B cell (primary cell): Measurements from ENCODE around the gene TMEM18. TPM values are rescaled to one million over a fixed set of nuclear protein-coding genes. Genes with fewer than 3 reads are reported as not detected.

ENCODE experiments used
- ATAC-seq: fragments of 200-7000 bp; cut with Tn5 transposase; one replicate; pipeline ENCODE4 v1.10.0; 2021; ENCODE audit warnings: low read depth, mild to moderate bottlenecking, moderate number of reproducible peaks, moderate library complexity
- CTCF ChIA-PET: fragments of 350-600 bp; sonication (Branson Sonifier 250); formaldehyde crosslinking; loops from one replicate; lab custom pipeline; 2021; ENCODE audit warnings: antibody characterized with exemption, inconsistent platforms; lab: Charles Lee
- POLR2A ChIA-PET: fragments of 350-600 bp; sonication (Branson Sonifier 250); formaldehyde crosslinking; loops from one replicate; lab custom pipeline; 2021; ENCODE audit warnings: antibody characterized with exemption; lab: Charles Lee
- DNase-seq: peaks from one replicate; pipeline ENCODE4 v3.0.0; 2013
- H2AFZ ChIP-seq: 2 replicates; pipeline ENCODE4 v1.6.1; 2012; ENCODE audit warnings: mild to moderate bottlenecking, low read depth, low read length; ENCODE audit not compliant: insufficient read depth, poor library complexity, severe bottlenecking
- H3K27ac ChIP-seq, 2 donors: 1 replicate in 1 of 2; 2 replicates in 1 of 2; pipeline ENCODE4 v1.5.1; 2012 to 2013; ENCODE audit warnings: low read length in 2 of 2, mild to moderate bottlenecking in 2 of 2, moderate library complexity in 1 of 2
- H3K27me3 ChIP-seq, 4 experiments: fragments of 200-600 bp in 1 of 4; sonication (generic) in 1 of 4; replicated peaks in 1 of 4; 1 replicate in 2 of 4; 2 replicates in 2 of 4; pipeline versions ENCODE4 v1.6.1 to v1.7.0; 2013 to 2016; ENCODE audit warnings: low read length in 3 of 4, mild to moderate bottlenecking in 2 of 4, mixed read lengths in 1 of 4, moderate library complexity in 1 of 4; ENCODE audit not compliant: insufficient read depth in 4 of 4, control insufficient read depth in 3 of 4; ENCODE audit errors: control extremely low read depth in 1 of 4
- H3K36me3 ChIP-seq, 2 experiments: replicated peaks in 1 of 2; 1 replicate in 1 of 2; 2 replicates in 1 of 2; pipeline versions ENCODE4 v1.6.1 to v1.7.1; 2013; ENCODE audit warnings: low read length in 1 of 2; ENCODE audit not compliant: insufficient read depth in 2 of 2, control insufficient read depth in 1 of 2; ENCODE audit errors: control extremely low read depth in 1 of 2, extremely low read depth in 1 of 2
- H3K4me1 ChIP-seq, 2 donors: fragments of 200-600 bp in 1 of 2; sonication (generic) in 1 of 2; 1 replicate in 1 of 2; 2 replicates in 1 of 2; pipeline versions ENCODE4 v1.5.1 to v1.6.1; 2013 to 2017; ENCODE audit warnings: low read length in 2 of 2; ENCODE audit not compliant: control insufficient read depth in 2 of 2, insufficient read depth in 2 of 2
- H3K4me2 ChIP-seq: replicated peaks from 2 replicates; pipeline ENCODE3; 2012; ENCODE audit warnings: mild to moderate bottlenecking, low read depth, low read length; ENCODE audit not compliant: poor library complexity, severe bottlenecking
- H3K4me3 ChIP-seq, 5 experiments: fragments of 200-600 bp in 1 of 5; sonication (generic) in 1 of 5; 1 replicate in 3 of 5; 2 replicates in 2 of 5; pipeline versions ENCODE4 v1.5.1 to v1.7.0; 2011 to 2016; ENCODE audit warnings: low read length in 4 of 5, mild to moderate bottlenecking in 4 of 5, low read depth in 2 of 5, control low read depth in 1 of 5, moderate library complexity in 1 of 5; ENCODE audit not compliant: insufficient read depth in 1 of 5; ENCODE audit errors: control extremely low read depth in 1 of 5, extremely low read depth in 1 of 5
- H3K79me2 ChIP-seq: fragments of 200-600 bp; sonication (generic); one replicate; pipeline ENCODE4 v1.6.0; 2016; ENCODE audit warnings: low read length; ENCODE audit not compliant: control insufficient read depth, insufficient read depth
- H3K9ac ChIP-seq: fragments of 200-600 bp; sonication (generic); 2 replicates; pipeline ENCODE4 v1.6.1; 2017; ENCODE audit warnings: mild to moderate bottlenecking, low read length, moderate library complexity
- H3K9me3 ChIP-seq, 3 donors: one replicate each; pipeline versions ENCODE4 v1.6.1 to v1.7.1; 2013; ENCODE audit warnings: low read length in 2 of 3; ENCODE audit not compliant: control insufficient read depth in 2 of 3, insufficient read depth in 1 of 3; ENCODE audit errors: control extremely low read depth in 1 of 3
- H4K20me1 ChIP-seq: 2 replicates; pipeline ENCODE4 v1.6.0; 2012; ENCODE audit warnings: mild to moderate bottlenecking, low read length; ENCODE audit not compliant: insufficient read depth, control insufficient read depth, poor library complexity, severe bottlenecking
- H3K27ac Mint-ChIP-seq: one replicate; pipeline ENCODE4 v1.8.0; 2021; ENCODE audit warnings: mixed read lengths
- H3K27me3 Mint-ChIP-seq: one replicate; pipeline ENCODE4 v1.8.0; 2021; ENCODE audit warnings: mixed read lengths
- H3K4me1 Mint-ChIP-seq: one replicate; pipeline ENCODE4 v1.8.0; 2021; ENCODE audit warnings: mixed read lengths
- H3K4me3 Mint-ChIP-seq: one replicate; pipeline ENCODE4 v1.8.0; 2021; ENCODE audit warnings: mixed read lengths
- H3K9me3 Mint-ChIP-seq: one replicate; pipeline ENCODE4 v1.8.0; 2022; ENCODE audit warnings: mixed read lengths; ENCODE audit not compliant: insufficient read depth
- CTCF ChIP-seq: fragments of 200-600 bp; IDR thresholded peaks from one replicate; pipeline ENCODE4 v1.8.0; 2022; ENCODE audit warnings: antibody characterized with exemption, mild to moderate bottlenecking
- EZH2 ChIP-seq: IDR thresholded peaks from 2 replicates; pipeline ENCODE4 v1.6.1; 2012; ENCODE audit warnings: borderline replicate concordance, low read depth, mild to moderate bottlenecking, moderate library complexity, low read length; ENCODE audit not compliant: insufficient read depth, poor library complexity, severe bottlenecking
- WGBS: methylation state at CpG from one replicate; pipeline ENCODE4 v1.1.5; 2013; ENCODE audit warnings: missing lambda C conversion rate; ENCODE audit not compliant: insufficient coverage; 5-methylcytosine and 5-hydroxymethylcytosine counted together
- intact Hi-C: fragments of 100-400 bp; cut with micrococcal nuclease; formaldehyde crosslinking; loops from one replicate; pipeline ENCODE4 v1.10.0; 2022
- polyA plus RNA-seq: library from polyadenylated mRNA; depleted of rRNA; stranded (reverse); fragments of >200 nt; gene quantifications from 2 replicates; pipeline ENCODE4 v1.2.3, GENCODE V29; 2012
- total RNA-seq, 2 donors: library from RNA; stranded (reverse); fragments of 120-200 nt in 1 of 2; gene quantifications; 1 replicate in 1 of 2; 2 replicates in 1 of 2; pipeline versions ENCODE4 v1.2.3 to v1.2.4, GENCODE V29; 2013 to 2022

TMEM18 gene
- total and polyA plus RNA-seq, 2 donors (not counting 1 experiment from before 2014, with no cell fraction given), result 14.4 to 38.5 TPM

- Mint-ChIP-seq H3K4me3 (no peak overlapping the region), H3K27ac (no peak overlapping the region), H3K27me3 (peaks cover 45% of the 10 kb centered on the region), H3K4me1 (peaks cover 9% of the 10 kb centered on the region), H3K9me3 (no peaks in the 10 kb centered on the region)
- no peak for TF ChIP-seq CTCF
- no peak for TF ChIP-seq EZH2
- intact Hi-C loops, result no loop called here
- POLR2A ChIA-PET, result no interaction called here
- H3K36me3 ChIP-seq, result no peaks in the 10 kb centered on the region
- no peak overlapping the region for H3K27ac ChIP-seq
- H3K9ac ChIP-seq, result no peak overlapping the region
- 100% methylated on average over 1 of the region's 5 CpGs for WGBS
- no peak overlapping the region for H2AFZ ChIP-seq
- CTCF ChIA-PET, result no interaction called here
- H3K27me3 ChIP-seq, result peaks cover 0 to 27% (median 6%) of the 10 kb centered on the region in 4 experiments
- no peaks in the 10 kb centered on the region for H4K20me1 ChIP-seq
- ATAC-seq (no peak), DNase-seq (no peak)
- H3K79me2 ChIP-seq, result no peaks in the 10 kb centered on the region
- H3K4me2 ChIP-seq, result no peak overlapping the region
- no peaks in the 10 kb centered on the region for H3K4me1 ChIP-seq
- H3K9me3 ChIP-seq, result no peaks in the 10 kb centered on the region
- H3K4me3 ChIP-seq, result no peak overlapping the region
Measured at GRCh38 chr2:723761-724160, 46.6 kb upstream of the TMEM18 start.

- TF ChIP-seq EZH2, result no peak
- no peak for TF ChIP-seq CTCF
- no peak for DNase-seq
- peaks cover 0 to 1% (median 0%) of the 10 kb centered on the region in 3 donors for H3K9me3 ChIP-seq
- peaks cover 0 to 27% (median 6%) of the 10 kb centered on the region in 4 experiments for H3K27me3 ChIP-seq
- intact Hi-C loops, result no loop called here
- POLR2A ChIA-PET, result no interaction called here
- H3K79me2 ChIP-seq, result no peaks in the 10 kb centered on the region
- no peak overlapping the region for H3K9ac ChIP-seq
- Mint-ChIP-seq H3K27me3 (peaks cover 43% of the 10 kb centered on the region), H3K9me3 (no peaks in the 10 kb centered on the region), H3K4me1 (no peaks in the 10 kb centered on the region), H3K27ac (no peak overlapping the region), H3K4me3 (no peak overlapping the region)
- H2AFZ ChIP-seq, result no peak overlapping the region
- 96% methylated on average over 21 of the region's 21 CpGs for WGBS
- no peak overlapping the region for H3K4me3 ChIP-seq
- no peaks in the 10 kb centered on the region for H3K4me1 ChIP-seq
- no peak overlapping the region for H3K27ac ChIP-seq
- ATAC-seq, result no peak
- no peak overlapping the region for H3K4me2 ChIP-seq
- H4K20me1 ChIP-seq, result no peaks in the 10 kb centered on the region
- CTCF ChIA-PET, result no interaction called here
- no peaks in the 10 kb centered on the region for H3K36me3 ChIP-seq
Measured at GRCh38 chr2:720842-721241, 43.6 kb upstream of the TMEM18 start.
